ENCODE measurements around the gene C6orf141.
"Not testable (repeated sequence)": the region's sequence is repeated elsewhere in the genome, so short reads cannot be mapped to it uniquely, and the experiment has no call there.

The C6orf141 gene

DNA sequence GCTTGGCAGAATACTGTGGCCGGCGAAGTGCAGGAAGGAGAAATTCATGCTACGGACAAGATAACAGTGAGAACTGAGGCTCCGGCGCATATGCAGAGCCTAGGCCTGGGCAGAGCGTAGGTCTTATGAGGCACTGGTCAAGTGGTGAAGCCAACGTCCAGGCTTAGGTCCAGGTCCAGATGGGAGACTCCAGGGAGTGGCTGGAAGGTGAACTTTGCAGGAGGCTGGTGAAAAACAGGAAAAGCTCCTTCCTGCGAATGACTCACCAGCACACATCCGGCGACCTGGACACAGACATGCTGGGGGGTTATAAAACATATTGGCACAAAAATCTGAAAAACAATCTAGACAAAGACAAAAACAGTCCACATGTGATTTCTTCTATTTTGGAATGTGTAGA is 15.4 kb downstream of the C6orf141 start:
- Histone ChIP-seq H3K36me3 (ENCODE audit: control insufficient read depth, insufficient read depth, low read length) (no peaks in the 10 kb centered on the region), H3K4me3 (ENCODE audit: insufficient read depth, low read depth, low read length) (no peak overlapping the region), H3K27me3 (ENCODE audit: control insufficient read depth, insufficient read depth, low read length, poor library complexity, severe bottlenecking) (no peaks in the 10 kb centered on the region), H3K9me3 (ENCODE audit: control insufficient read depth, low read length) (no peaks in the 10 kb centered on the region), H3K4me1 (ENCODE audit: control insufficient read depth, insufficient read depth, low read length) (no peaks in the 10 kb centered on the region), H3K27ac (ENCODE audit: insufficient read depth, low read depth, low read length, poor library complexity, severe bottlenecking) (no peak overlapping the region)
- WGBS, 2 experiments: 87 to 92% methylated on average over 10 of the region's 10 CpGs

DNA sequence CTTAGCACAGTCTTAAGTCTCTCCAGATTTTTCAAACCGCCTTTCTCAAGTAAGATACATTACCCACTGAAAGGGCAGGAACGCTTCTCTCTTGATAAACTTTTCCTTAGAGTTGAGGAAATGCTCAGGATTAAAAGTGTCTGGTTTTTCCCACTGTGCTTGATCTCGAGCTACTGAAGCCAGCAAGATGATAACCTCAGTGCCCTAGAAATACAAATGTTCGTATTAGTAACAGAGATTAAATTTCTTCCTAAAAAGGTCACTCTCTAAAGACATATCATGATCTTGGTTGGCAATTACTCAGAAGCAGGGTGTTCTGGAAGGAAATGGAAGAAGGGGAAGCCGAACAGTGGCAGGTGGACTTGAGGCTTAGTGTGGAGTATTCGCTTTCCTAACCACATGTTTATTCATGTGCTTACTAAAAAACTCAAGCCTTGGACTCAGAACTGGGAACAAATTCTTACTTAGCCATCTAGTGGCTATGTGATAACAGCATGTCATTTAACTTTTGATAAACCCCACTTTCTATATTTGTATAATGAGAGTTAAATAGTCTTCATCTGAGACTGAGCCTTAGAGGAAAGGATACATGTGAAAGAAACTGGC is 20.1 kb downstream of the C6orf141 start:
- Histone ChIP-seq H3K9me3 (ENCODE audit: control insufficient read depth, low read length) (no peaks in the 10 kb centered on the region), H3K27me3 (ENCODE audit: control insufficient read depth, insufficient read depth, low read length, poor library complexity, severe bottlenecking) (no peaks in the 10 kb centered on the region), H3K36me3 (ENCODE audit: control insufficient read depth, insufficient read depth, low read length) (no peaks in the 10 kb centered on the region), H3K4me3 (ENCODE audit: insufficient read depth, low read depth, low read length) (no peak overlapping the region), H3K27ac (ENCODE audit: insufficient read depth, low read depth, low read length, poor library complexity, severe bottlenecking) (no peak overlapping the region), H3K4me1 (ENCODE audit: control insufficient read depth, insufficient read depth, low read length) (no peaks in the 10 kb centered on the region)
- WGBS, 2 experiments: 91 to 97% methylated on average over 6 of the region's 6 CpGs

DNA sequence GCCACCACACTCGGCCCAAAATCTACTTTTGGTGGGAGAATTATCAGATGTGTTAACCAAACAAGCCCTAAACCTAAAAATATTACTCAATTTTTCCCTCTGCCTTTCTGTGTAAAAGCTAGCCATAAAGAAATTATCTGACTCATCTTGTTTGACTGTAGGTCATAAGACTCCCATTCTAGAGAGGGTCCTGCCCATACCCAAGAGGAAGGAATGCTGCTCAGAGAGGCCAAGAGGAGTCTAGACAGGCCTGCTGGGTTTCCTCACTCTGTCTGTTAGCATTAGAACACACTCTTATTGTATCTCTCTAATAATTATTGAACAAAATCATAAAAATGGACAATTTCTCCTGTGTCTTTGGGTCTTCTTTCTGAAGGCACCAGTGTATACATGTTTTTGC is 26.1 kb downstream of the C6orf141 start:
- Histone ChIP-seq H3K4me3 (ENCODE audit: insufficient read depth, low read depth, low read length) (no peak overlapping the region), H3K27ac (ENCODE audit: insufficient read depth, low read depth, low read length, poor library complexity, severe bottlenecking) (no peak overlapping the region), H3K9me3 (ENCODE audit: control insufficient read depth, low read length) (no peaks in the 10 kb centered on the region), H3K27me3 (ENCODE audit: control insufficient read depth, insufficient read depth, low read length, poor library complexity, severe bottlenecking) (no peaks in the 10 kb centered on the region), H3K36me3 (ENCODE audit: control insufficient read depth, insufficient read depth, low read length) (no peaks in the 10 kb centered on the region), H3K4me1 (ENCODE audit: control insufficient read depth, insufficient read depth, low read length) (no peaks in the 10 kb centered on the region)
- WGBS, 2 experiments: 83 to 84% methylated on average over 1 of the region's 1 CpG

DNA sequence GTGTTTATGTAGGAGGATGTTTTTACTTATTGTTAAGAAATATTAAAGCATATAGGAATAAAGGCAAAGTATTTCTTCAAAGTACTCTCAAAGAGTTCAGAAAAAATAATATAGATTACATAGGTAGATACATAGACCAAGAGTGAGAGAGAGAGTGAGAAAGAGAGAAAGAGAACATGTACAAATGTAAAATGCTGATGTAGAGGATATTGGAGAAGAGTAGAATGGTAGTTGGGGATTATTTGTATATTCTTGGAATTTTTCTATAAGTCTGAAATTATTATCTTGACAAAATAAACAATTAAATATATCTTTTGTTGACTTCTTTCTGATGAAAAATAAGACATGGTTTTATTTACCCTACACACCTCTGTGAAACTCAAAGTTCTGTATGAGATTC is 29.2 kb downstream of the C6orf141 start:
- H3K36me3 ChIP-seq (ENCODE audit: control insufficient read depth, insufficient read depth, low read length): no peaks in the 10 kb centered on the region
- H3K4me3 ChIP-seq (ENCODE audit: insufficient read depth, low read depth, low read length): no peak overlapping the region
- no peaks in the 10 kb centered on the region for H3K27me3 ChIP-seq (ENCODE audit: control insufficient read depth, insufficient read depth, low read length, poor library complexity, severe bottlenecking)
- H3K9me3 ChIP-seq (ENCODE audit: control insufficient read depth, low read length): no peaks in the 10 kb centered on the region
- H3K4me1 ChIP-seq (ENCODE audit: control insufficient read depth, insufficient read depth, low read length): no peaks in the 10 kb centered on the region
- no peak overlapping the region for H3K27ac ChIP-seq (ENCODE audit: insufficient read depth, low read depth, low read length, poor library complexity, severe bottlenecking)

DNA sequence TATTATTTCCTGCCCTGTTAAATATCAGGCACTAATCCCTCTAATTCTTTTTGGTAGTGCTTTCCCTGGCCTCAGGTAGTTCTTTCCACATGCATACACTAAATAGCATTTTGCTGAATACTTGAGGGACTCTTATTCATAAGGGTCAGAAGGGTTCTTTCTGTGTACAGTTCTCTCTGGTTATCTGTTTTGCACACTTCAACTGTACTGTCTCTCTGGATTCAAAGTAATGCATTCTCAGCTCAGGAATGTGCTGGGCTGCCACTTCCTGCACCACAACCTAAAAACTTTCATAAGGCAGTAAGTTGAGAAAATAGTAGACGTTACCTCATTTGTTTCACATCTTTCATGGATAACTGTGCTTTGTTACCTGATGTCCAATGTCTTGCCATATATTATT is 32.1 kb downstream of the C6orf141 start:
- 80% methylated on average over 1 of the region's 1 CpG; no CpG with 5 or more reads in 1 of the 2 experiments for WGBS, 2 experiments
- Histone ChIP-seq H3K4me3 (ENCODE audit: insufficient read depth, low read depth, low read length) (no peak overlapping the region), H3K4me1 (ENCODE audit: control insufficient read depth, insufficient read depth, low read length) (no peaks in the 10 kb centered on the region), H3K36me3 (ENCODE audit: control insufficient read depth, insufficient read depth, low read length) (no peaks in the 10 kb centered on the region), H3K9me3 (ENCODE audit: control insufficient read depth, low read length) (no peaks in the 10 kb centered on the region), H3K27me3 (ENCODE audit: control insufficient read depth, insufficient read depth, low read length, poor library complexity, severe bottlenecking) (no peaks in the 10 kb centered on the region), H3K27ac (ENCODE audit: insufficient read depth, low read depth, low read length, poor library complexity, severe bottlenecking) (no peak overlapping the region)

DNA sequence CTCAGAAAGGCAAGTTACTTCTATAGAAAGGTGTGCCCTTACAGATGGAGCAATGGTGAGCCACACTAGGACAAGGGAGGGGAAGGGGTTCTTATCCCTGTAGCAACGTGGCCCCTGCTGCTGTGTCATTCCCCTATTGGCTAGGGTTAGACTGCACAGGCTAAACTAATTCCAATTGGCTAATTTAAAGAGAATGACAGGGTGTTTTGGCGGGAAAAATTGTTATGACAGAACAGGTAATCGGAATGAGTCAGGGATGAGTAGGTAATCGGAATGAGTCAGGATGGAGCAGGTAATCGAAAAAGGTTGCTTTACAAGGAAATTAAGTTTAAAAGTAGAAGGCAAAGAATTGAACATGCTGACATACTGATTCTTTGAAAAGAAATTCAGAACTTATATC is 36.8 kb downstream of the C6orf141 start:
- not testable (repeated sequence) for H3K36me3 ChIP-seq (ENCODE audit: control insufficient read depth, insufficient read depth, low read length); H3K9me3 ChIP-seq (ENCODE audit: control insufficient read depth, low read length); H3K27ac ChIP-seq (ENCODE audit: insufficient read depth, low read depth, low read length, poor library complexity, severe bottlenecking); H3K4me3 ChIP-seq (ENCODE audit: insufficient read depth, low read depth, low read length); H3K4me1 ChIP-seq (ENCODE audit: control insufficient read depth, insufficient read depth, low read length); H3K27me3 ChIP-seq (ENCODE audit: control insufficient read depth, insufficient read depth, low read length, poor library complexity, severe bottlenecking)
- 90 to 96% methylated on average over 5 of the region's 5 CpGs for WGBS, 2 experiments
